CD4-positive, alpha-beta T cell treated with Interleukin-17A for 1 hour (primary cell): ENCODE measurements around the gene SNX33.
"Not testable (repeated sequence)": the region's sequence is repeated elsewhere in the genome, so short reads cannot be mapped to it uniquely, and the experiment has no call there.

ENCODE experiments used
- DNase-seq: peaks from one replicate; pipeline ENCODE4 v3.0.0-alpha.2; 2020

The SNX33 gene

DNA sequence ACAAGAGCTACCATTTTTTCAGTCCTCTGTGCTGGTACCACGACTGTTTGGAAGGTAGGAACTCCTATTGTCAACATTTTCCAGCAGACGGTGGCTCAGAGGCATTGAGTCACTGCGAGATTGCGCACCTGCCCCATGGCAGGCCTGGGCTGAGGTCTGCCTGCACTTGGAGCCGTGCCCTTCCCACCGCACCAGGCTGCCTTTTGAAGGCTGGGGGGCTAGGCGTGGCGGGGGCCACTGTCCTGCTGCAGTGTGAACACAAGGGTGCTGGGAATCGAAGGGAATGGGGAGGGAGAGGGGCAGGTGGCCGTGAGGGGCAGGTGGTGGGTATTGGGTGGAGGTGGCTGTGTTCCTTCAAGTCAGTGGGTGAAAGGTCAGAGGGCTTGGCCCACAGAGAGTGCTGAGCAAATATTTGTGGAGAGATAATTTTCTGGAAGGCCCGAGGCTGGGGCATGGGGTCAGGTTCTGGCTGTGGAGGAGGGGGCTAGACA lies 16.3 kb downstream of the SNX33 start:
- no peak for DNase-seq

DNA sequence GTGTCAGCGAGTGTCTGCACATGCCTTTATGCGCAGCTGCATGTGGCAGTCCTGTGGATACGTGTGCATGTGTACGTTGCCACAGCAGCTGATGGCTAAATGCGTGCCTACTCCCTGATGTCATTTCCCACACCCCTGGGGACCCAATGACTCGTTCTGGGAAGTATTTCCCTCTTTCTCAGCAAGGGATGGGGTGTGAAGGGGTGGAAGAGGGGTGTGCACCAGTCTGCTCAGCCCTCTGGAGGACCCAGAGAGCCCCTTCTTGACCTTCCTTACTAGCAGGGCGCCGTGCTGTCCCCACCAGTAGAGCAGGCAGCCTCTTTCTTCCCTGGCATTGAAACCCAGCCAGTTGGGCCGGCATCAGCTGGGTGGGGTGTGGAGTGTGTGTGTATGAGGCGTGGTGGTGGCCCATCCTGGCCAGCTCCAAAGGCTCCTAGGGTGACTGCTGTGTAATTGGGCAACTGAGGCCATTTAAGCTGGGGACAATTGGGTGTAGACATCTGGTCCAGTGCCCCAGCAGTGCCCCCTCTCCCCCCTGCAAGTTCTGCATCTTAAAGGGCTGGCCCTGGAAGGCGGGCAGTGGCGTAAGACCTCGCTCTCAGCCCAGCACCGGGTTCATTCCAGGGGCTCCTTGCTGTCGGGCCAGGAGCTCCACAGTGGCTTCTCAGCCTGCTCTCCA lies 19.2 kb downstream of the SNX33 start:
- DNase-seq: no peak

DNA sequence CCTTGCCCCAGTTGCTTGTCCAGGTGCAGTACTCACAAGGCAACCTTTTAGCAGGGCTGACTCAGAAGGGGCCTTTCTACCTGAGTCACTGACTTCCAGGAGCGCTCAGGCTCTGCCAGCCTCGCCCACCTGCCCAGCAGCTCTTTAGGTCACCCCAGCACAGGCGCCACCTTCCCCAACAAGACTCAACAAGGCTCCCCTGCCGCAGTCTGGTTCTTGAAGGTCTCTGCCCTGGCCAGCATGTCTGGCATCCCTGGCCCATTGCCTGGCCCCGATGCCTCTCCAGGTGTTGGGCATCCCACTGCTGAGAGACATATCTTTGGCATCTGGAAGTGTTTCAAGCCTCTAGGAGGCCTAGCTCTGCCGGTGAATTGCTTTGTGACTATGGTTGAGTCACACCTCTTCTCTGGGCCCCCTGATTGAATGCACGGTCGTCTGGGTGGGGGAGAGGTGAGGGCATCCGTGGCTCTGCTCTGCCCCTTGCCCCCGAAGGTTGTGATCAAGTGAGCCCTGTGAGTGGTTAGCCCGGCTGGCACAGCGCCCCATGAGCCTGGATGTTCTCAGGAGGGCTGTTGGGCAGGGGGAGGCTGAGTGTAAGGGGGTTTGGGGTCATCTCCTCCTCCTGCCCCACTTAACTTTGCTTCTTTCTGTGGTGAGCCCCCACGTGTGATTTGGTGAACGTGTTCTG lies 21.6 kb downstream of the SNX33 start:
- DNase-seq: no peak

DNA sequence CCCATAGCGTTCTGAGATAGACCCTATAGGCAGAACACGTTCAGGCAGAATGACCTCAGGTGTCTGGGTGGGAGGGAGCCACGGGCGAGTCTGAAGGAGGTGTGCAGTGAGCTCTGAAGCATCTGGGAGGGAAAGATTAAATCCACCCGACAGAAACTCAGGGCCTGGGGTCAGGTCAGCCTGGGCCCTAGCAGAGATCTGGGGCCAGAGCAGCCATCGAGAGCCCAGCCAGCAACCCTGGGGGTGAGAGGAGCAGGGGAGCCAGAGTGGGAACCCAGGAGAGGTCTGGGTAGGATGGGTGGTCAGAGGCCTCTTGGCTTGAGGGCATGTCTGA lies 22.1 kb downstream of the SNX33 start:
- no peak for DNase-seq

DNA sequence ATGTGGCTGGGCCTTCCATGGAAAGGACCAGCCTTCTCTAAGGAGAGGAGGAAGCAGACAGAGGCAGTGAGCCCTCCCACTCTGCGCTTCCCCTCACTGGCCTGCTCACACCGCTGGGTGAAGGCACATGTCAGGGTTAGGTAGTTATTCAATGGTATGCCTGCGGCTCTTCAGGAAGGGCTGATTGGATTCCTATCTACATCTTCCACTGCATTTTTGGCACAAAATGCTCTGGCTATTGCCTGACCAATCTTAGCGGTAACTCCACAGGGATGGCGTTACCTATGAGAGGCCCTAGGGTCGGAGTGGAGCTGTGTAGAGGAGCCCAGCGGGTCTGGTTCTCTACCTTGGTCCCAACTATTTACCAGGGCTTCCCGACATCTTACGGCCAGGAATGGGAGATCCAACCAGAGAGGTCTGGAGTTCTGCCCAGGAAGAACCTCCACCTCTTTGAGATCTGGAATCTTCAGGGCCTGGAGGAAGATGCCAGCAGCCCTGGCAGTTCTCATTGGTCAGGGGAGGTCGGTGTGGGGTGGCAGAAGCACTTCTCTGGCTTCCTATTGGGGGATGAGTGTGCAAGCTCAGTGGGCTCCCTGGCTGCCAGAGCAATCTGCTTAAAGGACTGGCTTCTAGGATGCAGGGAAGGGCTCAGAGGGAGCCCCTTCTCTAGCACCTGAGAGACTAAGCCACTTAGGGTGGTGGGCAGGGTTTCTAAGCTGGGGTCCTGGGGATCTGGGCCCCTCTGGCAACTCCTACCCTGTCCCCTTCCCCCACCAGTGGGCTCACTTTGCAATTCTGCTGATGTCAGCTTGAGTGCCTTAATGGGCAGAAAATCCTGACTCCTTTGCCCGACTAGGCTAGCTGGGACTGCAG lies 24.3 kb downstream of the SNX33 start:
- DNase-seq: no peak

DNA sequence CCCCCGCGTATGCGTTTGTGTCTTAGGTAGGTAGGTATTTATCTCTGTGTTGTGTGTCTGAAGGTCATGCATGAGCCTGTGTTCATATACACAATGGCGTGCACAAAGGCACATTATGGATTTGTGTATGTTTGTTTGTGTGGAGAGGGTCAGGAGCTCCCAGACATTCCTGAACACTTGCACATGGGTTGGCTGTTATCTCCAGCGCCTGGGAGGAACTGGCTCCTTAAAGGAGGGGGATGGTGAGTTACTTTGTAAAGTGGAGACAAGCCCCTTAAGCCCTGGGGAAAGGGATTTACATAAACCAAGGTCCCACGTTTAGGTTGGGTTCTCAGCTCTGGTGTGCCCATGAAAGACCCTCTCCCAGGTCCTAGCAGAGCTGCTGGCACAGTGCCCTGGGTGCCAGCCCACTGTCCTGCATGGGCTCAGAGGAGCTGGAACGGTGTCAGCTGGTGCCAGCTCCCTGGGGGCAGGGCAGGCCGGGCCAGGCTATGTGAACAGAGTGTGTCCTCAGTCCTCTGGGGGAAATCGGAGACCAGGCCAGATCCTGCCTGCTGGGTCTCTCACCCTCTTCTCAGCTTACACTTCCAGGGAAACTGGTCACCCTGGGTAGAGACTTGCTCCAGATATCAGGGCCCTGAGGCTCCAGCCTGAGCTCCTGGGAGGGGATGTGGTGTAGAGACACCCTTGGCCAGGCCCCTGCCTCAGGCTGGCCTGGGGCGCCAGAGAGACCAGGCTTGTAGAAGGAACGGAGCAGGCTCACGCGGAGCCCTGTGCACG lies 25.1 kb downstream of the SNX33 start:
- DNase-seq: no peak

DNA sequence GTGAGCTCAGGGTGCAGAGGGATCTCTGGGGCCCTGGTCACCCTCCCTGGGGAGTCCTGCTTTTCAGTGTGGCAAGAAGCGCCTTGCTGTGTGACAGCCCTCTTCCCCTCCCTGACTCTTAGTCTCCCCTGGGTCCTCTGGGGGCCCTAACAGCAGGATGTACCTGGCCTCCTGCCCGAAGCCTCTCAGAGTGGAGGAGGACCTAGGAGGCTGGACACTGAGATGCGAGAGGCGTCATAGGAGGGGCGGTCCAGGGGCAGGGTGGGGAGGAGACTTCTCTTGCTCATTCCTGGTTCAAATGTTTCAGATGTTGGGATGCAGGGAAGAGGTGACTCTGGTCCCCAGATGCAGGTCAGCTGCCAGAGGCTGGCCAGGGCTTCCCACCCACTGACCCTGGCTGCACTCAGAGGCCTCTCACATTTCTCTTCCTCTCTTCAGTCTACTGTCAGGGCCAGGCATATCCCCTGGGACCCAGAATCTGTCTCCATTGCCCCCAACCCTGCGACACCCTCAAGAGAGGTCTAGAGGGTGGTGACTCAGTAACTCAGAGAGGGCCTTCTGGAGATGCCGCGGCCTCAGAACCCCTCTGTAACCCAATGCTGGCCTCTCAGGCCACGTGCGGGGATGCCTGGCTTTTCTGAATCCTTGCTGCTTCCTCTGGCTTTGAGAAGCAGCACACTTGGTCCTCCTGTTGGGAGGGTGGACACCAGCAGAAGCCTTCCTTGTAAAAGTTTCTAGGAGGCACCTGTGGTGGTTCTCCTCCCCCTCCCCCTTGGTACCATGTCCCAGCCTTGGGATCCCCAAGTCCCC lies 25.9 kb downstream of the SNX33 start:
- no peak for DNase-seq

DNA sequence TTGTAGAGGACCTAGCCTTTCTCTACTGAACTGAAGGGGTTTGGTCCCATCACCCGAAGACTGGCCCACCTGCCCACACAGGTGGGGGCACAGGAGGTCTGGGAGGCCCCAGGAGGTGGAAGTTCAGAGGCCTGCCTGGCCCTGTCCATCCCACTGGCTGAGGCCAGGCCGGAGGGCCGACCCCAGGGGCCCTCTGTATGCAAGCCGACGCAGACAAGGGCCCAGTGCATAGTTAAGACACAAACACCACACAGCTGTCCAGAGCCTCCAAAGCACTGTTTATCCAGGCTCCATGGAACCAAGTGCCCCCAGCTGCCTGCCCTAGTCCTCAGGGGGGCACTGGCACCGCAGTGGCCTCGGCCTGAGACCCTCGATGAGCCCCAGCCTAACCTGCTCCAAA lies 26.7 kb downstream of the SNX33 start:
- DNase-seq: no peak

DNA sequence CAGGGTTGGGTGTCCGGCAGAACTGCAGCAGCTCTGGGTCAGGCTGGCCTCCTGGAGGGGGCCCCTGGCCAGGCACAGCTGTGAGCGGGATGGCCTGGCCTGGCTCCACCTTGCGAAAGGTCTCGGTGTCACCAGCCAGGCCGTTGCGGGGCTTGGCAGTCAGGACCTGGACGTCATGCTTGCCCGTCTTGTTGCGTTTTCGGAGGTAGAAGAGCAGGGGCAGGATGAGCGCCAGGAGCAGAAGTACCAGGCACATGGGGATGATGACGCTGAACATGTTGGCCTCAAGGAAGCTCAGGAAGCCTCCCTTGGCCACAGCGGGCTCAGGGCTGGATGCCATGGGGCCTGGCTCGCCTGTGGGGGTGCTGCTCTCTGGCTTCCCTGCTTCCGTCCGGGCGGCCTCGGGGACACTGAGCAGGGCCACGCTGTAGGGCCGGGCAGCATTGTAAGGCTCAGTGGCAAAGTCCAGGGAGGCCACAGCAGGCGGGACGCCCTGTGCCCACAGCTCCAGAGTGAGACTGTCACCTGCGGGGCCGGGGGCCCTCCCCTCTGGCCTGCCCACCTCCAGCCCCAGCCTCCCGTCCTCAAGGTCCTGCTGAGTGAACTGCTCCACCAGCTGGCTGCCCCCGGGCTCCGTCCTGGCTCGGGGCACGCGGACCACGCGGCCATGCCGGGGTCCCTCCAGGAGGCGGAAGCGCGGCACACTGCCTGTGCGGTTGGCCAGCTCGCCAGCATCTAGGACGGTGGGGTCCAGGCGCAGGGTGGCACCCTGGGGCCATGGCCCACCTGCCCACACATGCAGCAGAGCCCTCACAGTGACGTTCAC lies 28.1 kb downstream of the SNX33 start:
- no peak for DNase-seq

DNA sequence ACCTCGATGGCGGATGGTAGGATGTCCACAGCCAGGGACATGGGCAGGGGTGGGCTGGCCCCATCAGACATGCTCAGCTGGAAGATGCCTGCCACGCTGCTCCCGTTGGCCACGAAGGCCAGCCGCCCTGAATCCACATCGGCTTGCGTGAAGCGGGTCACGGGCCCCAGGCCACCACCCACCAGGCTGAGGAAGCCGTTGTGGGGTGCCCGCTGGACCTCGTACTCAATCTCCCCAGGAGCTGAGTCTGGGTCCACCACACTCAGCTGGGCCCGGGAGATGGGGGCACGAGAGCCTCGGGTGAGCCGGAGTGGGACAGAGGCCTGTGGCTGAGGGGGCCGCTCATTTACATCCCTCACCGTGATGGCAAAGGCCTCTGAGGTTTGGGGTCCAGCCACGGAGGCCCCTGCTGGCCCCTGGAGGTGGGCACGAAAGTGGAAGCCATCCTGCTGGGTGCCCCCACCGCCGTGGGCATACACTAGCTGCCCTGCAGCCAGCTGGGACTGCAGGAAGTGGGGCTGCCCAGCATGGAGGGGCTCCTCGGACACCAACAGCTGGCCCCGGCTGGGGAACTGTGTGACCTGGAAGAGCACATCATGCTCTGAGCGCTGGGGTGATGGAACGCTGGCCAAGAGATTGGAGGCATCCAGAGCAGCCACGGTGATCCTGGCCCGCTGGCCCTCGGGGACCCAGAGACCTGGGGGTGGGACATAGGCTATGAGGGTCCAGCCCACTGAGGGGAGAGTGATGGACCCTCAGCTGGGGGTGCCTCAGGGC lies 29.2 kb downstream of the SNX33 start:
- DNase-seq: no peak

DNA sequence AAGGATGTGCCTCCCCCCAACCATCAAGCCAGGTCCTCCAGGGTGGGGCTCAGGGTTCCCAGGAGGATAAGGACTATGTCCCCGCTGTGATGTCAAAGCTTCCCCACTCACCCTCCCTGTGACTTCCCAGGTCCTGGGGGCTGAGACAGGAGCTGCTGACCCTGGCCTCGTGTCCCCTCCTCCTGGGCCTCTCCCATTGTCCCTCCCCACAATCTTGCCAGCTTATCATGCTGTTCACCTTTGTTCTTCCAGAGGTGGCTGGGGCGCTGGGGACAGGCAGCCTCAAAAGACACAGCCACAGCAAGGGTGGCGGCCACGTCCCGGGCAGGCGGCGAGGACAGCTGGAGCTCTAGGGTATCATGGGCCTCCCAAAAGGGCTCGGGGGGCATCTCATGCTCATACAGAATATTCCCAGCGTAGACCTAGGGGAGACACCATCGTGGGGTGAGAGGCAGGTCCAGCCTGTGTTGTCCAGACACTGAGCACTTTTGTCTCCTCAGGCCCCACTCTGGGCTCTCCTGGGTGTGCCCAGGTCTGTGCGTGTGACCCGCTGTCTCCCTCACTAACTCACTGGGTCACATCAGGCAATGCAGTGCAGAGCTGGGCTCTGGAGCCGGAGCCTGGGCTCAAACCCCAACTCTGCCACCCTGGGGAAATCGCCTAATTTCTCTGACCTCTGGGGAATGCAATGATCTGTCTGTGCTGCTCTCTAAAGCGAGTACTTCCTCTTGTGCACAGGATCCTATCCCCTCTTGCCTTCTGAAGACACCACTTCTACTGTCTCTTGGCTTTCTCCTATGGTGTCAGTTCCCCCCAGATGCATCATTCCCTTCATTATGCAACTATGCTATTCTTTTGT lies 30.0 kb downstream of the SNX33 start:
- no peak for DNase-seq

DNA sequence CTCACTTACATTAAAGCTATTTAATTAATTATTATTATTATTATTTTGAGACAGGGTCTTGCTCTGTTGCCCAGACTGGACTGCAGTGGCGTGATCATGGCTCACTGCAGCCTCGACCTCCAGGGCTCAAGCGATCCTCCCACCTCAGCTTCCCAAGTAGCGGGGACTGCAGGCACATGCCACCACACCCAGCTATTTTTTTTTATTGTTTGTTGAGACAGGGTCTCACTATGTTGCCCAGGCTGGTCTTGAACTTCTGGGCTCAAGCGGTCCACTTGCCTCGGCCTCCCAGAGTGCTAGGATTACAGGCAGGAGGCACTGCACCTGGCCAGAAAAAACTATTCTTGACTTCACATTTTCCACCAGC lies 30.6 kb downstream of the SNX33 start:
- DNase-seq: not testable (repeated sequence)

DNA sequence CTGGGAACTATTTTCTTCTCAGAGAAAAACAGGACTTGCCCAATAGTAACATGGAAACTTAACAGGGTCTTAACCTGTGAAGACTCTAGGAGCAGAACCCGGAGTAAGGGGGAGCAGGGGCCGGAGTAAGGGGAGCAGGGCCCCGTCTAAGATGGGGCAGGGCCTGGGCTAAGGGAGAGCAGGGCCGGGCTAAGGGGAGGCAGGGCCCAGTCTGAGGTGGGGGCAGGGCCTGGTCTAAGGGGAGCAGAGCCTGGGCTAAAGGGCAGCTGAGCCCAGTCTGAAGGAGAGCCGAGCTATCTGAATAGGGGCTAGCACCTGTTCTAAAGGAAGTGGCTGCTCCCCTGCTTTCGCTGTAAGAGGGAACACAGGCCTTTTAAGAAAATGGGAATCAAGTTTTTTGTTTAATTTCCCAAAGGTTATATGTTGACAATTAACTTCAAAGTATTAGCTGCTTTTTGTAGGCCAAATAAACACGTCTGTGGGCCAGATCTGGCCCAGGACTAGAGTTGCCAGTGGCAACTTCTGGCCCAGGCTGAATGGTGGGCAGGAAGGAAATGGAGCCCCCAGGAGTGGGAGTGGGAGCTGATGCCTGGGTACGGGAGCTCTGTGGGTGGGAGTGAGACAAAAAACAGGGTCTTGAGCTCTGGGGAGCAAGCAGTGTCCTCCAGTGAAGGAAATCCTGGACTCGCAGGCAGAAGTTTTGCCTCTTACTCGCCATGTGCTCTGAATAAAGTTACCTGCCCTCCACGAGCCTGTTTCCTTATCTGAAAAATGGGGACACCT lies 32.5 kb downstream of the SNX33 start:
- DNase-seq: no peak

DNA sequence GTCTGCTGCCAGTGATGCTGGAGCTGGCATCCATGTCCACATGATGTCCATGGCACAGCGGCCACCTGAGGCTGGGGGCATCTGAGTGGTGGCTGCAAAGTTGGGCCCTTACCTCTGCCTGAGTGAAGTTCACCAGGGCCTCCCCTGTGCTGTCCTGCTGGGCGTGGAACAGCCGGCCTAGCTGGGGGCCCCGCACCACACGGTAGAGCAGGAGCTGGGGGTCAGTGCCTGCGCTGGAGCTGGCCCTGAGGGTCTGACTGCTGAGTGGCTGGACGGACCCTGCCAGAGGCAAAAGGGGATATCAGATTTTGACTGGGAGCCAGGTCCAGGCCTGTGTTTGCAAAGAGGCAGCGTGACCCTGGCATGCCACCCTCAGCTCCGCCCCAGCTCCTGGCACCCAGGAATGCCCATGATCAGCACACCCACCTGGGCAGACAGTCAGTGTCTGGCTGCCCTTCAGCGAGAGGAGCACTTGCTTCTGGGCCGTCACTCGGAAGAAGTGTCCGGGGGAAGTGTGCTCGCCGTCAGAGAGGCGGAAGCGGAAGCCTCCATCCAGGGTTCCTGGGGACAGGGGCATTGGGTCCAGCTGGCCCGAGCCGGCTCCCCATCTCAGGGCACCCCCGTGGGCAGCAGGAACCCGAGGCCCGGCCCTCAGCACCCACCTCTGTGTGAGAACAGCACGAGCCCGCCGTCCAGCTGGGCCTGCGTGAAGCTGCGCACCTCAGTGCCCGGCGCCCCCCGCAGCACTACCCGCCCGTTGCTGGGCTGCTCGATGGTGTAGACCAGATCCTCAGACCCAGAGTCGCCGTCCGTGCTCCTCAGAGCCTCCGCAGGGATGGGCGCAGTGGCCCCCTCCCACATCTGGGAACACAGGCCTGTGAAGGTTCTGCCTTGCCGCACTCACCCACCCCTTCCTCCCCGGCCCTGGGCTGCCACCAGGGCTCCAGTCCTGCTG lies 34.7 kb downstream of the SNX33 start:
- no peak for DNase-seq

DNA sequence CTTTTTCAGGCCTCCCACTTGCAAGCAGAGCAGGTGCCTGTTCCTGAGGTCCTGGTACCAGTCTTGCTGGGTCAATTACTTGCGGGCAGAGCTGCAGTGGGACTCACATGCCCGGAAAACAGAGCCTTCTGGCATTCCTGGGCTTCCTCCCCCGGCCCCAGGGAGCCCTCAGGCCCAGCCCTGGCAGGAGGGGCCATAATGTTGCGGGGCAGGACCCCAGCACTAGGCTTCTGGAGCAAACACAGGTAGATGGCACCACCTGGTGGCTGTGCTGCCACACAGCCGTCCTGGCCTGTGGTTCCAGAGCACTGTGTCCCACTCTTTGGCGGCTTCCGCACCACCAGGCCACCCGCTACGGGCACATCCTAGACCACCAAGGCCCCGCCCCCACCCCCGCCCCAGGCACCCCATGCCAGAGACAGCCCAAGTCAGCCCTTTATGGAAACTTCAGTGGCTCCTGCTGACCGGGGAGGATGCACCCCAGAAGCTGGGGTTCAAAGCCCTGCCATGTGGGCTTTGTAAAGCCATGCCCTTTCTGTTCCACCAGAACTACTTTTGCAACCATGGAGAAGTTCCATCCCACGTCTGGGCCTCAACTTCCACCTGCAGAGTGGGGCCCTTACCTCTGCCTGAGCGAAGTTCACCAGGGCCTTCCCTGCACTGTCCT lies 36.1 kb downstream of the SNX33 start:
- peak; percentile 65 for DNase-seq

DNA sequence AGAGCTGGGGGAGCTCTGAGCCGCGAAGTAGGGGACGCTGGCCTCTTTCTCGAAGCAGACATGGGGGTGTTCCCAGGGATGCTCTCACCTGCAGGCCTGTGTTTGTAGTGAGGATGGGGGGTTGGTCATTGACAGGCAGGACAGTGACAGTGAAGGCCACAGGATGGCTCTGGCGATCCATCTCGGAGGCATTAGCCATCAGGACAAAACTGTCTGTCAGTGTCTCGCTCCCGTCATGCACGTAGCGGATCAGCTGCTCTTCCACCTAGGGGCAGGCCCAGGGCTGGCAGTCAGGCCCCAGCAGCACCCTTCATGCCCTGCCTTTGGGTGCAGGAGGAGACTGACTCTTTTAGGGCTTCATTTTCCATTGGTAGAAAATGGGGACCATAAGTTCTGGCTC lies 36.9 kb downstream of the SNX33 start:
- DNase-seq: no peak

DNA sequence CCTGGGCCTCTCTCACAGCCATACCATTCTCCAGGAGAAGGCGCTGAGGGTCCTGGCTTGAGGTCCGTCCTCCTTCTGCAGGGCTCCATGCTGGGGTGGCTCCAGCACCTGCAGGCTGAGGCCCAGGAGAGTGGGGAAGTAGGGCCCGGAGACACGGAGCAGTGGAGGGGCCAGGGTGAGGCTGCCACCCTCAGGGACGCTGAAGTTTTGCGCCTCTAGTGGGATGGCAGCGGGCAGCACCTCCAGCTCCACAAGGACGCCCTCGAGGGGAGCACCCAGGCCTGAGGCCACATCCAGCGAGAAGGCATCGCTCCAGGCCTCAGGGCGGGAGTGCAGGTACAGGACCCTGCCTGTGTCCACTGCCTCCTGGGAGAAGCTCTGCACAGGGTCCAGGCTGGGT lies 37.5 kb downstream of the SNX33 start:
- DNase-seq: no peak
